Renal pelvis (tissue), 4 donors: ENCODE results near the gene IDH2. TPM values are rescaled to one million over a fixed set of nuclear protein-coding genes. Genes with fewer than 3 reads are reported as not detected.
A peak's percentile ranks its signal among the peaks of the same experiment; 100 is the strongest.

Source experiments
- DNase-seq: peaks from one replicate; pipeline ENCODE4 v3.0.0-alpha.2; 2013
- polyA plus RNA-seq, 3 donors: library from polyadenylated mRNA; unstranded; fragments of 120-200 nt; gene quantifications; one replicate each; pipeline ENCODE4 v1.2.1, GENCODE V29; 2013; ENCODE audit not compliant: insufficient read length in 3 of 3

IDH2 gene
- polyA plus RNA-seq, 3 donors, result 195 to 249 (median 224) TPM

DNA sequence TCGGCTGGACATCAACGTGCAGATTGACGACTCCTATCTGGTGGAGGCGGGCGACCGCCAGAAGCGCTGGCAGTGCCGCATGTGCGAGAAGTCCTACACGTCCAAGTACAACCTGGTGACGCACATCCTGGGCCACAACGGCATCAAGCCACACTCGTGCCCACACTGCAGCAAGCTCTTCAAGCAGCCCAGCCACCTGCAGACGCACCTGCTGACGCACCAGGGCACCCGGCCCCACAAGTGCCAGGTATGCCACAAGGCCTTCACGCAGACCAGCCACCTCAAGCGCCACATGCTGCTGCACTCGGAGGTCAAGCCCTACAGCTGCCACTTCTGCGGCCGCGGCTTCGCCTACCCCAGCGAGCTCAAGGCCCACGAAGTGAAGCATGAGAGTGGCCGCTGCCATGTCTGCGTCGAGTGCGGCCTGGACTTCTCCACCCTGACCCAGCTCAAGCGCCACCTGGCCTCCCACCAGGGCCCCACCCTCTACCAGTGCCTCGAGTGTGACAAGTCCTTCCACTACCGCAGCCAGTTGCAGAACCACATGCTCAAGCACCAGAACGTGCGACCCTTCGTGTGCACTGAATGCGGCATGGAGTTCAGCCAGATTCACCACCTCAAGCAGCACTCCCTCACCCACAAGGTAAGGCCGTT is 34.2 kb downstream of the IDH2 start:
- DNase-seq, result no peak

DNA sequence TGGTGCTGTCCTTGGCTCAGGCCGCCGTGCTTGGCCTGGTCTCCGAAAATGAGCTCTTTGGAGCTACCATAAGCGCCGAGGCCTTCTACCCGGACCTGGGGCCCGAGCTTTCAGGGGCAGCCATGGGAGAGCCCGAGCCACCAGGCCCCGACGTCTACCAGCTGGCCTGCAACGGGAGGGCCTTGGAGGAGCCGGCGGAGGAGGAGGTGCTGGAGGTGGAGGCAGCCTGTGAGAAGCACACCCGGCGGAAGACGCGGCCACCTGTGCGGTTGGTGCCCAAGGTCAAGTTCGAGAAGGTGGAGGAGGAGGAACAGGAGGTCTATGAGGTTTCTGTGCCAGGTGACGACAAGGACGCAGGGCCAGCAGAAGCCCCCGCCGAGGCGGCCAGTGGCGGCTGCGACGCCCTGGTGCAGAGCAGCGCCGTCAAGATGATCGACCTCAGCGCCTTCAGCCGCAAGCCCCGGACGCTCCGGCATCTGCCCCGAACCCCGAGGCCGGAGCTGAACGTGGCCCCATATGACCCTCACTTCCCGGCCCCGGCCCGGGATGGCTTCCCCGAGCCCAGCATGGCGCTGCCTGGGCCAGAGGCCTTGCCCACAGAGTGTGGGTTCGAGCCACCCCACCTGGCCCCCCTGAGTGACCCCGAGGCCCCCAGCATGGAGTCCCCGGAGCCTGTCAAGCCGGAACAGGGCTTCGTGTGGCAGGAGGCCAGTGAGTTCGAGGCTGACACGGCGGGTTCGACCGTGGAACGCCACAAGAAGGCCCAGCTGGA is 34.9 kb downstream of the IDH2 start:
- no peak for DNase-seq

DNA sequence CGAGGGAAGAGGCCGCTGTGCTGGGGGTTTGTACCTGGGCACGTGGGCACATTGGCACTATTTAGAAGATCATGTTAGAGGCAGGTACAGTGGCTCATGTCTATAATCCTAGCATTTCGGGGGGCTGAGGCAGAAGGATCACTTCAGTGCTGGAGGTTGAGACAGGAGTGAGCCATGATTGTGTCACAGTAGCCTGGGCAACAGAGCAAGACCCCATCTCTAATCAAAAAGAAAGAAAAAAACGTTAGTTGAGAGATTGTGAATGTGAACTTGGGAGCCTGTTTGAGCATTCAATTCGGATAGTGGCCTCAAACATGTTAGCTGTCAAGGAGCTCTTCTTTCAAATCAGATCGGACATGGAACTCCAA is 36.6 kb downstream of the IDH2 start:
- DNase-seq, result no peak

DNA sequence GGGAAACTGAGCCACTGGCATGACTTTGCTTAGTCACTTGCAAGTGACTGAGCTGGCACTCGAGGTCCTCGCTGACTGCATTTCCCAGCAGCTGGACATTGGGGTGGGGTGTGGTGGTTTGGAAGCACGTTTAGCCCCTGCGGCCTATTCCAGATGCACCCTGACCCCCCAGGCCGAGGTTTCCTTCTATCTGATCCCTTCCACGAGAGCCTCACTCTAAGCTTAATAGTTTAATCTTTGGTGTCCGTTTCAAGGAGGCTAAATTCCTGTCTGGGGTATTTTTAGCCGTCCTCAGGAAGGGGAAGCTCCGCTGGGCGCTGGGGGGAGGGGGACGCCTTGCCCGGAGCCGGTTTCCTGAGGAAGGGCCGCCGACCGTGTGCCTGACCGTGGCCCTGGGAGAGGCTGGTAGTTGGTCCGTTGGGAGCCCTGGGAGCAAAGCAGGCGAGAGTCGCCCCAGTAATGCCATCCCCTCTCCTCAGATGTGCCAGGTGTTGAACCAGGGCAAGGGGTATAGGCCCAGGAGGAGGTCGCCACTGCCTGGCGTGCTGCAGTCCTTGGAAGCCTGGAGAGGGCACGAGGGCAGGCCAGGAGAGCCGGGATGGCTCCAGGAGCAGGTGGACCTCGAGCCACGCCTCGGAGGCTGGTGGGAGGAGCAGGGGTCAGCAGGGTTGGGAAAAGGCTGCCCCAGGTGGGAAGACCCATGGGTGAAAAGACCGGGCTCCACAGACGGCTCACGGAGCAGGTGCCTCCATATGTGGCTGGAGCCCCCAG is 37.2 kb downstream of the IDH2 start:
- DNase-seq, result no peak

DNA sequence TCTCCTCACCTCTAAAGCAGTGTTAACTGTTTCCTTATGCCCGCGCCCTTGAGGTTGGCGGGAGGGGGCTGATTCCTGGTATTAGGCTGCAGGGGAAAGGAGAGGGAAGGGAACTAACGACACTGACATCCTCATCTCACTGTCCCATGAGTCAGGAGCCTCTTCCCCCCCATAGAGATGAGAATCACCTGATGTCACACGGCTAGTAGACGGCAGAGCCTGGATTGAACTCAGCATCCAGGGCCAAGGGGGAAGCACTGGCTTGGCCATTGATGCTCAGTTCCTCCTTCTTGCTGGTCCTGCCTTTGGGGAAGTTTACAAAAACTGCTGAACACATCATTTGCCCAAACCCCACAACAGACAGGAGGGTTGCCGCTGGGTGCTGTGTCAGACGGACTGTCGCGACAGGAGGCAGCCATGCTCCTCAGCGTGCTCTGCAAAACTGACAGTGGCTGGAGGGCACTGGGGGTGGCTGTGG is 38.5 kb downstream of the IDH2 start:
- no peak for DNase-seq

DNA sequence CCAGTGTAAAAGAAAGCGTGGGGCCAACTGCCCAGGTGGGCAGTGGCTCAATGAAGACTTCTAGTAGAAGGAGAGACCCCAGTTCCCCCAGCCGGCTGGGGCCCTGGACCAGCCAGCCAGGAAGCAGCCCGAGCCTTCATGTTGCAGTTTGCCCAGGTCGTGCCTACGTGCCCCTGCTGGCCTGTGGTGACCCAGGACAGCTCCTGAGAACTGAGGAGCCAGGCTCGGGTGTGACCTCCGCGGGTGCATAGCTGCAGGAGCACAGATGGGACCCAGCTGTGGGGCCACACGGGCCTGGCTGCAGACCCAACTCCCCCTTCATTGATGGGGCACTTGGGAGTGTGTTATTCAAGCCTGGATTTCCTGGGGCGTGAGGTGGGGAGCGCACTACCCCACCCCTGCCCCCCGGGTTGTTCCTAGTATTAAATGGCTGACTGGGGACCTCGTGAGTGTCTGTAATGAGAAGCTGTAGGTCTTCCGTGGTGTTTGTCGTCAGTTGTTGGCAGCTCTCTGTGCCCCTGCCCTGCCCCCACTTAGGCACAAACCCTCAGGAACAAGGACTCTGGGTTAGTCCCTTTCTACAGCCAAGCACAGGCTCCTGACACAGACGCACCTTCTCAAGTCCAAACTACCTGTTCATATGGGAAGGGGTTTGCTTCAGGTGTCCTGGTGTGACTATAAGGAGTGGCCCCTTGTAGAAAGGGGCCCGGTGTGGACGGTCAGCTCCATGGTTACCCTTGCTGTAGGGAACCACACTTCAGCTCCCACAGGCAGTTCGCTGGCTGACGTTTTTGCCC is 39.1 kb downstream of the IDH2 start:
- no peak for DNase-seq

DNA sequence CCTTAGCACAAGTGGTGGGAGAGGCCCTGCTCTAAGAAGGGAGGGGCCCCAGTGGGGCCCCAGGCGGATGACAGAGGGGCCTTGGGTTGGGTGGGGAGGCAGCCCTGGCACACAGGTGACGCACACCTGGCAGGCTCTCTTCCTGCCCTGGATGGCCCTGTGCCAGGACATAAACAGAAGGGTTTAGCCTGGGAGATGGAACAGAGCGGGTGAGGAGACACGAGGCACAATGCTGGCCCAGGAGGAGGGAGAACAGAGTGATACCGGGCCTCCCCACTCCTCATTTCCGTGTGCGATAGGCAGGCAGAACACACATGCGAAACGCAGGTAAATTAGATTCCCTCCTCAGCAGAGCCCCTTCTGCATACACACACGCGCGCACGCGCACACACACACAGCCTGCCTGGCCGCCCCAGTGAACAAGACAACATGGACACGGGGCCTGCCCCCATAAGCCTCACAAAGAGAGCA is 39.8 kb downstream of the IDH2 start:
- DNase-seq, result no peak

DNA sequence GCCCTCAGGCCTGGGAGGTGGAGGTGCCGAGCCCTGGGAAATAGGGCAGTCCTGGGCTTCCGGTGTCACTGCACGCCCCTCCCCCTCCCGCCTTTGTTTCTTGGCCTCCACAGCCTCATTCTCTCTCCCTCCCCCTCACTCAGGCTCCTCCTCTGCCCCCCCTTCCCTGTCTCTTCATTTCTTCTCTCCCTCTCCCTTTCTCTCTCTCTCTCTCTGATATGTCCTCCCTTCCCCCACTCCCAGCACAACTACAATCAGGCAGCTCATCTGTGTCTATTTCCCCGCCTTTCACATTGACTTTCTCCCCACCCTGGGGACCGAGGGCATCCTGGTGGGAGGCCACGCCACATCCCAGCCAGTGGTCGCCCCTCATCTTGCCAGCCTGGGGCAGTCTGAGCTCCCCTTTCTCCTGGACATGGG is 40.2 kb downstream of the IDH2 start:
- peak; percentile 66 for DNase-seq

DNA sequence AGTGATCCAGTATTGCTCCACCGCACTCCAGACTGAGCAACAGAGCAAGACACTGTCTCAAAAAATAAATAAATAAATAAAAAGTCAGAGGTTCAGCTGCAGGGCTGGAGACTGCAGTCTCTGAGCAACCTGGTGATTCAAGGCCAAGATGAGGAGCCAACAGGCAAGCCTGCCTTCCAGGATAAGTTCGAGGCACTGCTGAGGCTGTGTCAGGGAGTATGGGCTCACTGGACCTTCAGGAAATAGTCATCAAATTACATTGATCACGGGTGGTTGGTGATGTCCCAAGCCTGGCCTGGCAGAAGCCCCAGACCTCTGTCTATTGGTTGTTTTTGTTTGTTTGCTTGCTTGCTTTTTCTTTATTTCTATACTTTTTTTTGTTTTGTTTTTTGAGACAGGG is 41.5 kb downstream of the IDH2 start:
- no peak for DNase-seq

DNA sequence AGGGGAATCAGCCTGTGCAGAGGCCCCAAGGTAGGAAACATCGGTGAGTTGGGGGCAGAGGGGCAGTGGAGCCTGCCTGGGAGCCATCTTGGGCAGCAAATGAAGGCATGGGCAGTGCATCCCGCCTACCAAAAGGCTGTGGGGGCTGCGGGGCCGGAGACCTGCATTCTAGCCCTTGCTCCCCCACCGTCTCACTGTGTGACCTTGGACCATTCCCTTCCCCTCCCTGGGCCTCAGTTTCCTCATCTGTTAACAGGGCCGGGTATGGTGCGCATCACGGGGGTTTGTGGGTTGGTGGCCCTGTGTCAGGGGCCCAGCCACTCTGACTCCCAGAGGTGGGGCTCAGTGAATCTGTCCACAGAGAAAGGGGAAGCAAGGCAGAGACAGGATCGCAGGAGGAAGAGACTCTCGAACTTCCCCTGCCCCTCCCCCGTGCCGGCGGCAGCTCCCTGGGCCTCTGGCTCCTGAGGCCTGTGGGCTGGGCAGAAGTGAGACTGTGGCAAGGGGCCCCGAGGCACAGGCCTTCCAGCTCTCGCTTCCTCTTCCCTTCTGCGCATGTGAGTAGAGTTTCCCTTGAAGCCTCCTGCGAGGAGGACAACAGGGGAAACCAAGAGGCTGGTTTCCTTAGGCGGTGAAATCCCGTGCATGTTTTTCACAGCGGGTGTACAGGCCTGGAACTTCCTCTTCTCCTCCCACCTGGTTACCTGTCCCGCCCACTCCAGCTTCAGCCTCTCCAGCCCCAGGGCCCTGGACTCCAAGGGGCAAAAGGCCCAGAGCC is 42.9 kb downstream of the IDH2 start:
- no peak for DNase-seq

DNA sequence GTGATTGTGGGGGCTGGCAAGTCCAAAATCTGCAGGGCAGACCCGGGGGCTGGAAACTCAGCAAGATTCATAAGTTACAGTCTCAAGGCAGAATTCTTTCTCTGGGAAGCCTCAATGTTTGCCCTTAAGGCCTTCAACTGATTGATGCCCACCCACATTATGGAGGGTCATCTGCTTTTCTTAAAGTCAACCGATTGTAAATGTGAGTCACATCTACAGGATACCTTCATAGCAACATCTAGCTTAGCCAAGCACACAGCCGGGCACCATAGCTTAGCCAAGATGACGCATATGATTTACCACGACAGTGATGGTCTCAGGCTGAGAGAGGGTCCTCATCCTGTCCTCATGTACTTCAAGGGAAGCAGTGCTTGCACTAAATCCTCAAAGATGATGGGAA is 43.5 kb downstream of the IDH2 start:
- DNase-seq, result no peak

DNA sequence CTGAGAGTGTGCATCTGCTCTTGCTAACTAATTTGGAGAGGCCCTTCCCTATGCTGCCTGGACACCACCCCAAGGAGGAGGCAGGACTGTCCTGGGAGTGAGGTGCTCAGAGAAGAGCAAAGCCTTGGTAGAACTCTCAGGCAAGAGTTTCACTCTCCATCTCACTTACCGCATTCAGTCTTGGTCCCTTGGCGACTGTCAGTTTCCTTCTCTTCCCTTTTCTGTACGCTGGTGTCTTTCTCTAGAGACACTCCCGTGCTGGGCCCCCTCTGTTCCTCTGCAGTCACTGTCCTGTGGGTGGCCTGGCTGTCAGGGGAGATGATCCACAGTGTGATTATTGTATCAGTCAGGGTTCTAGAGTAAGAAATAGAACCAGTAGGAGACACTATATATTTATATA is 44.0 kb downstream of the IDH2 start:
- DNase-seq, result no peak

DNA sequence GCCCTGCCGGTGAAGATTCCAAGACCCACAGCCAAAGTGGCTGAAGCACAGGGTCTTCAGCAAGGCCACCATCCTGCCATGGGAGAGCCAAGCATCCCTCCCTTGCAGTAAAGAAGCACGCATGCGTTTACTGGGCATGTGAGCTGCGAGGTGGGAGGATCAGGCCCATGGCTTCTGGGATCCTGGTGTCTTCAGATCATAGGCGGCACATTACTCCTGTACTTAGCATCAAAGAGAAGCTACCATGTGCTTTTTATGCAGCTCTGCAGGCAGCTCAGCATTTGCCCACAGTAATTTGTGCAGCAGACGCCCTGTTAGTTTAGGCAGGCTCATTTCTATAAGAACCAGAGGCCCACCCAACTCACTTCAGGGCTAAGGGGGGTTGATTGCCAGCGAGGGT is 45.7 kb downstream of the IDH2 start:
- no peak for DNase-seq

DNA sequence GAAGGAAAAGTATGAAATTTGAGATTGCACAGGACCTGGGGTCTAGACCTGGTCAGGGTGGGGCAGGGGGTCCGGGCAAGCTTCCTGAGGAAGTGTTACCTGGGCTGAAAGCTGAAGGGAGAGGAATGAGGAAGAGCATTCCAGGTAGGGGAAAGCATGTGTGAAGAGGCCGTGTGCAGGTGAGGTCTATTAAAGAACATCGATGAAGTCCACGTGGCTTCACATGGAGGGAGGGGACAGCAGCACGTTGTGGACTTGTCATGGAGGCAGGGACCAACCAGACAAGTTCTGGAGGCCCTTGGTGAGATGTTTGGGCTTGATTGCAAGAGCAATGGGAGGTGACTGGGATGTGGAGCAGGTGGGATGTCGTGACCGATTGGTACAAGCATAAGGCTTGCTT is 47.1 kb downstream of the IDH2 start:
- DNase-seq, result no peak

DNA sequence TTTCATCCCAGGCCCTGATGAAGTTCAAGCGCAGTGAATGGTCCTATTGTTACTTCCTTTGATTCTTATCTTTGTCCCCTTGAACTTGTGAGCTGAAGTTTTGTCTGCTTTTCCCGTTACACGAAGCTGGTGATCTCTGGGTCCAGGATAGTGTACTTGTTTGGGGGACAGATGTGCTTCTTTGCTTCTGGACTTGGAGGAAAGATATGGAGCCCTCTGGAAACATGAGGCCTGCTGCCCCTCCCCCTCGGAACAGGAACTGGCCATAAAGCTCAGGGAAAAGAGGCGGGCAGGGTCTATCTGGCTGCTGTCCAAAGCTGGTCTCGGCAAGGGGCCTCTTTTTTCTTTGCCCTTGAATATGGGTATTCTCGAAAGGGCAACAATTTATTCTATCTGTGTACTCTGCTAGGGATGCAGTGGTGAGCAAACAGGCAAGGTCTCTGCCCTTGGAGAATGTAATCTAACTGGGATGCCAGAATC is 47.6 kb downstream of the IDH2 start:
- no peak for DNase-seq

DNA sequence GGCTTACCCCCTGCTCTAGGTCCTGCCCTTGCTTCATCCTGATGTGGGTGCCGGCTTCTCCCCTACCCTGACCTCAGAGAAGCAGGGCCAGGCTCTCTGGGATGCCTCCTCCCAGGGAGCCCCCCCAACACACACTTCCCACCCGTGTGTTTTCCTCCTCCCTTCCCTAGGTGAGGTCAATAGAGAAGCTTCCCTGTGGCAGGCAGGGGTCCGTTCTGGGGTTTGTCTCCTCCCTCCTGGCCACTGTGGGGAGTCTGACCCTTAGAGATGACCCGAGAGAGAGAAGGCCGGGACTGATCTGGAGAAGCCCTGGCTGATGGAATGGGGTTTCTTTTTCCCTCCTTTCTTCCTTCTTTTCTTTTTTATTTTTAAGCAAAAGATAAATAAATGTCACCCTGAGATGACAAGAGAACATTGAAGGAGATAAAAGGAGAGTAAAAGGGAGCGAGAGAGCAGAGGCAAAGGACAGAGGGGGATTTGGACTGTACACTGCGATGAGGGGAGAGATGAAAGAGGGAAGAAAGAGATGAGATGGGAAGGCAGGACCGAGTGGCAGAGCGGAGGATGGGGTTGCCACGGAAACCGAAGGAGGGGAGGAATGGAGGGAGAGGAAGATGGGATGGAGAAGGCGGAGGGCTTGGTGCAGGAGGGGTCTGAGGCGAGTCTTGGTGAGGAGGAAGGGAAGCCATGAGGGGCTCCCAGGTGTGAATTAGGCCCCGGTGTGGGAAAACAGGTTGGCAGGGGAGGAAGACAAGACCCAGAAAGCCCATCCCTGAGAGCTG is 48.4 kb downstream of the IDH2 start:
- no peak for DNase-seq

DNA sequence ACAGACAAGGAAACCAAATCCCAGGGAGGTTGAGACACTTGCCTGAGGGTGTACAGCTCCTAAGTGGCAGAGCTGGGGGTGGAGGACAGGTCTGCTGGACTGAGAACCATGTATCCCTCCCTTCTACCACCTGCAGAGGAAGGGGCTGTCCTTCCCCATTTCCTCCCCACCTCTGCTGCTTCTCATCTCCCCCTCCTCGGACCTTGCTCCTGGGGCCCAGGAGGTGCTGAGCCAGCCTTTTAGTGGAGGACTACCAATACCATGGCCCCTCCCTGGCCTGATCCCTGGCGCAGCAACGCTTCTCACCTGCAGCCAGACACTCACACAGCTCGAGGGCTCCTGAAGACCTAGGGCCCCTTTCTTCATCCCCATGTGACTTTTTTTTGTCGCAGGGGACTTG is 50.4 kb downstream of the IDH2 start:
- no peak for DNase-seq

DNA sequence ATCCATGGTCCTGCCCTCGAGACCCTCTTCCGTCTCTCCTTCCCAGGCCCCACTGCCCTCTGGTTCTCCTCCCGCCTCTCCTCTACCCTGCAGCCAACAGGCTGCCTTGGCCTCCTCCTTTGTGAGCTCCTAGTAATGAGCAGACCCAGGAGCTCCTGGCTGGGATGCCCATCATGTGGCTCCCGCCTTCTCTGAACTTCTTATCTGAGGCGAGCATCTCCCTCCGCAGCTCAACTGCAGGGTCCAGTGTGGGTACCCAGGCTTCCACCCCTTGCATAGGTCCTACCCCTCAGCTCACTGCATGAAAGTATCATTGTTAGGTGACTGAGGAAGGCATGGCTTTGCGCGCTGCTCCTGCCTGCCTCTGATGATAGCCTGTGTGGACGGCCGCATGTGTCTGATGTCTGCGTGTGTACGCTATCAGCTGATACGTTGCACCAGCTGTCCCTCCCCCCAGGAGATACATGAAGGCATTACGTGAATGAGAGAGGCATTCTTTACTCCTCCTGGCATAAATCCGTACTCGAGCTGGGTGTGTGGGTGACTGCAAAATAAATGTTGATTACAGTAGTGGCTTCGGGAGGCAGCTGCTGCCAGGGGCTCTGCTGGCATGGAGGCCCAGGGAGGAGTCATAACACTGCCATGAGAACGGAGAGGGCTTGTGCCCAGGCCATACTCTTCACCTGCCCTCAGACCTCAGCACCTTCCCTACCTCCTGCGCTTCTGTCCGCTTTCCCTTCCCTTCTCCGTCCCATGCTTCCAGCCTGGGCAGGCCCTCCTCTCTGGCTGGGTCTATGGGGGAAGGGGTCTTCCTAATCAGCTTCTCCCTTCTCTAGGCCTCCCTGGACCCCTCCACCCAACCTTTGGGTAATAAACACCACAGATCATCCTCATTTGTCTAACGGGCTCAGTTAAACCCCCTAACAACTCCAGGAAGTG is 52.3 kb downstream of the IDH2 start:
- DNase-seq, result no peak

DNA sequence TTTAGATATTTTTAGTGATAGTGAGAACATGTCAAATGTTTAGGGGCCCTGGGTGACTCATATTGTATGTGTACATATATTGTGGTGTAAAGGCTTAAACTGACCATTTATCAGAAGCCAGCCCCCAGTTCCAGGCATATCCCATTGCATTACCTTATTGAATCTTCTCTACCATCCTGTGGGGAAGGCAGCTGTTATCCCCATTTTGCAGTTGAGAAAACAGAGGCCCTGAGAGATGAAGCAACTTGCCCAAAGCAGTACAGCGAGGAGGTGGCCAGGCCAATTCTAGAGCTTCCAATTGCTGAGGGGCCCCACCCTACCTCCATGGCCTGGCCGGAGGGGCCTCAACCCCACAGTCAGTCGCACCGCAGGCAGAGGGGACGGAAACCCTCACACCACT is 53.2 kb downstream of the IDH2 start:
- no peak for DNase-seq
